ENCODE data around the gene FMNL2.
"Not testable (repeated sequence)": the region's sequence is repeated elsewhere in the genome, so short reads cannot be mapped to it uniquely, and the experiment has no call there.

Gene FMNL2

GRCh38 chr2:152376385-152376784, 41.4 kb downstream of the FMNL2 start:
- DNase-seq = no peak

GRCh38 chr2:152376968-152377367, 42.0 kb downstream of the FMNL2 start:
- no peak for DNase-seq

GRCh38 chr2:152379089-152379488, 44.1 kb downstream of the FMNL2 start:
- DNase-seq = no peak

GRCh38 chr2:152380261-152381055, 45.5 kb downstream of the FMNL2 start:
- no peak for DNase-seq

GRCh38 chr2:152383702-152384101, 48.7 kb downstream of the FMNL2 start:
- DNase-seq = no peak

GRCh38 chr2:152384992-152385391, 50.0 kb downstream of the FMNL2 start:
- no peak for DNase-seq

- DNase-seq = no peak
These were observed 50.7 kb downstream of the FMNL2 start for GRCh38 chr2:152385650-152386049.

- no peak for DNase-seq
These were observed 51.3 kb downstream of the FMNL2 start for GRCh38 chr2:152386266-152386665.

- DNase-seq = no peak
These were observed 52.1 kb downstream of the FMNL2 start for GRCh38 chr2:152387041-152387440.

- DNase-seq = not testable (repeated sequence)
These were observed 53.3 kb downstream of the FMNL2 start for GRCh38 chr2:152388269-152388668.

- no peak for DNase-seq
These were observed 54.5 kb downstream of the FMNL2 start for GRCh38 chr2:152389483-152389882.

- DNase-seq = no peak
These were observed 55.9 kb downstream of the FMNL2 start for GRCh38 chr2:152390837-152391236.

- no peak for DNase-seq
These were observed 56.3 kb downstream of the FMNL2 start for GRCh38 chr2:152391318-152391717.

- DNase-seq = no peak
These were observed 58.4 kb downstream of the FMNL2 start for GRCh38 chr2:152393377-152393776.

- DNase-seq = no peak
These were observed 59.4 kb downstream of the FMNL2 start for GRCh38 chr2:152394326-152394725.

GRCh38 chr2:152395103-152395502, 60.1 kb downstream of the FMNL2 start:
- DNase-seq = no peak

- no peak for DNase-seq
These were observed 60.6 kb downstream of the FMNL2 start for GRCh38 chr2:152395572-152395971.

- no peak for DNase-seq
These were observed 61.1 kb downstream of the FMNL2 start for GRCh38 chr2:152396051-152396511.

- DNase-seq = no peak
These were observed 61.8 kb downstream of the FMNL2 start for GRCh38 chr2:152396763-152397162.

GRCh38 chr2:152399003-152399402, 64.0 kb downstream of the FMNL2 start:
- DNase-seq = no peak

- DNase-seq = no peak
These were observed 65.7 kb downstream of the FMNL2 start for GRCh38 chr2:152400607-152401214.

GRCh38 chr2:152402780-152403759, 68.1 kb downstream of the FMNL2 start:
- DNase-seq = no peak

All from NCI-H1048 (cell line).